HEK293 (cell line): ENCODE data around the gene CD40.

Source experiments
- CTCF ChIA-PET: fragments of 350-600 bp; formaldehyde crosslinking; extraction: SDS; loops from one replicate; lab custom pipeline; 2021; ENCODE audit warnings: antibody characterized with exemption; lab: Yijun Ruan, JAX
- POLR2A ChIA-PET: fragments of 300-600 bp; formaldehyde crosslinking; extraction: SDS; loops from one replicate; lab custom pipeline; 2020; ENCODE audit warnings: antibody characterized with exemption, inconsistent platforms; lab: Yijun Ruan, JAX
- H3K27ac ChIP-seq: fragments of 200-500 bp; sonication (Bioruptor generic); 2 replicates; pipeline ENCODE4 v1.5.1; 2014; ENCODE audit warnings: low read depth, low read length, control low read depth, inconsistent platforms; ENCODE audit errors: extremely low read depth
- H3K36me3 ChIP-seq, 2 experiments: fragments of 200-500 bp in 1 of 2; sonication (Bioruptor generic) in 1 of 2; 1 replicate in 1 of 2; 2 replicates in 1 of 2; pipeline ENCODE4 v1.5.1; 2014 to 2017; ENCODE audit warnings: inconsistent platforms in 2 of 2, low read length in 2 of 2; ENCODE audit not compliant: control insufficient read depth in 2 of 2, insufficient read depth in 1 of 2
- H3K4me1 ChIP-seq: fragments of 200-500 bp; sonication (Bioruptor generic); 2 replicates; pipeline ENCODE4 v1.5.1; 2014; ENCODE audit warnings: mild to moderate bottlenecking, low read length, inconsistent platforms; ENCODE audit not compliant: control insufficient read depth, insufficient read depth
- H3K4me3 ChIP-seq: 2 replicates; pipeline ENCODE4 v1.5.1; 2011; ENCODE audit warnings: low read depth, mild to moderate bottlenecking, control low read depth, low read length, moderate library complexity
- H3K9me3 ChIP-seq: fragments of 200-500 bp; sonication (Bioruptor generic); 2 replicates; pipeline ENCODE4 v1.5.1; 2014; ENCODE audit warnings: low read depth, low read length, inconsistent platforms; ENCODE audit not compliant: control insufficient read depth, insufficient read depth
- BCL11B ChIP-seq: fragments of 450-650 bp; formaldehyde crosslinking; IDR thresholded peaks from 2 replicates; pipeline ENCODE4 v1.5.1; 2016; ENCODE audit warnings: low read depth, missing biosample characterization, missing genetic modification characterization
- KLF8 ChIP-seq: fragments of 450-650 bp; formaldehyde crosslinking; IDR thresholded peaks from 2 replicates; pipeline ENCODE4 v1.5.1; 2016; ENCODE audit warnings: missing biosample characterization, missing genetic modification characterization
- OVOL3 ChIP-seq: fragments of 450-650 bp; formaldehyde crosslinking; IDR thresholded peaks from 2 replicates; pipeline ENCODE4 v1.5.1; 2016; ENCODE audit warnings: missing biosample characterization, missing genetic modification characterization
- SCRT1 ChIP-seq: fragments of 450-650 bp; formaldehyde crosslinking; IDR thresholded peaks from 2 replicates; pipeline ENCODE4 v1.5.1; 2016; ENCODE audit warnings: missing biosample characterization, missing genetic modification characterization, borderline replicate concordance
- SCRT2 ChIP-seq: fragments of 450-650 bp; formaldehyde crosslinking; IDR thresholded peaks from 2 replicates; pipeline ENCODE4 v1.5.1; 2016; ENCODE audit warnings: missing biosample characterization, missing genetic modification characterization
- TCF7L2 ChIP-seq: IDR thresholded peaks from 2 replicates; pipeline ENCODE4 v1.6.1; 2011; ENCODE audit warnings: low read depth, mild to moderate bottlenecking, inconsistent platforms, low read length, moderate library complexity, borderline replicate concordance
- WT1 ChIP-seq: fragments of 450-650 bp; formaldehyde crosslinking; IDR thresholded peaks from 2 replicates; pipeline ENCODE4 v1.5.1; 2016; ENCODE audit warnings: missing biosample characterization, missing genetic modification characterization
- ZBTB26 ChIP-seq: fragments of 450-650 bp; formaldehyde crosslinking; optimal IDR thresholded peaks from 2 replicates; pipeline ENCODE3; 2016; ENCODE audit warnings: missing biosample characterization, mild to moderate bottlenecking, missing genetic modification characterization
- ZNF10 ChIP-seq: fragments of 450-650 bp; formaldehyde crosslinking; IDR thresholded peaks from 2 replicates; pipeline ENCODE4 v1.5.1; 2017; ENCODE audit warnings: missing biosample characterization, missing genetic modification characterization
- ZNF121 ChIP-seq: fragments of 450-650 bp; formaldehyde crosslinking; IDR thresholded peaks from 2 replicates; pipeline ENCODE4 v1.5.1; 2016; ENCODE audit warnings: missing biosample characterization, missing genetic modification characterization
- ZNF133 ChIP-seq: fragments of 450-650 bp; formaldehyde crosslinking; IDR thresholded peaks from 2 replicates; pipeline ENCODE4 v1.5.1; 2016; ENCODE audit warnings: missing biosample characterization, missing genetic modification characterization
- ZNF202 ChIP-seq: fragments of 450-650 bp; formaldehyde crosslinking; IDR thresholded peaks from 2 replicates; pipeline ENCODE4 v1.5.1; 2016; ENCODE audit warnings: missing biosample characterization, missing genetic modification characterization, borderline replicate concordance
- ZNF214 ChIP-seq: fragments of 450-650 bp; formaldehyde crosslinking; IDR thresholded peaks from 2 replicates; pipeline ENCODE4 v1.5.1; 2017; ENCODE audit warnings: missing biosample characterization, mild to moderate bottlenecking, missing genetic modification characterization, borderline replicate concordance
- ZNF23 ChIP-seq: fragments of 450-650 bp; formaldehyde crosslinking; IDR thresholded peaks from 2 replicates; pipeline ENCODE4 v1.5.1; 2016; ENCODE audit warnings: missing biosample characterization, missing genetic modification characterization, borderline replicate concordance
- ZNF266 ChIP-seq: fragments of 450-650 bp; formaldehyde crosslinking; IDR thresholded peaks from 2 replicates; pipeline ENCODE4 v1.5.1; 2016; ENCODE audit warnings: missing biosample characterization, missing genetic modification characterization, low read depth
- ZNF292 ChIP-seq: fragments of 450-650 bp; formaldehyde crosslinking; IDR thresholded peaks from 2 replicates; pipeline ENCODE4 v1.5.1; 2016; ENCODE audit warnings: low read depth, missing biosample characterization, missing genetic modification characterization, borderline replicate concordance
- ZNF302 ChIP-seq: fragments of 450-650 bp; formaldehyde crosslinking; IDR thresholded peaks from 2 replicates; pipeline ENCODE4 v1.5.1; 2016; ENCODE audit warnings: missing biosample characterization, missing genetic modification characterization, low read depth
- ZNF311 ChIP-seq: fragments of 450-650 bp; formaldehyde crosslinking; IDR thresholded peaks from 2 replicates; pipeline ENCODE4 v1.5.1; 2017; ENCODE audit warnings: missing biosample characterization, missing genetic modification characterization, borderline replicate concordance
- ZNF366 ChIP-seq: fragments of 450-650 bp; formaldehyde crosslinking; conservative IDR thresholded peaks from 2 replicates; pipeline ENCODE4 v1.5.1; 2016; ENCODE audit warnings: missing biosample characterization, missing genetic modification characterization
- ZNF501 ChIP-seq: fragments of 450-650 bp; formaldehyde crosslinking; IDR thresholded peaks from 2 replicates; pipeline ENCODE4 v1.5.1; 2016; ENCODE audit warnings: missing biosample characterization, missing genetic modification characterization
- ZNF549 ChIP-seq: fragments of 450-650 bp; IDR thresholded peaks from 2 replicates; pipeline ENCODE4 v1.5.1; 2018; ENCODE audit warnings: missing biosample characterization, missing genetic modification characterization, mild to moderate bottlenecking, inconsistent platforms, moderate library complexity
- ZNF555 ChIP-seq: fragments of 450-650 bp; formaldehyde crosslinking; conservative IDR thresholded peaks from 2 replicates; pipeline ENCODE4 v1.5.1; 2017; ENCODE audit warnings: missing biosample characterization, mild to moderate bottlenecking, missing genetic modification characterization, inconsistent platforms
- ZNF600 ChIP-seq: fragments of 450-650 bp; formaldehyde crosslinking; IDR thresholded peaks from 2 replicates; pipeline ENCODE4 v1.5.1; 2016; ENCODE audit warnings: missing biosample characterization, missing genetic modification characterization
- ZNF701 ChIP-seq: fragments of 450-650 bp; formaldehyde crosslinking; IDR thresholded peaks from 2 replicates; pipeline ENCODE4 v1.5.1; 2016; ENCODE audit warnings: missing biosample characterization, missing genetic modification characterization
- ZNF707 ChIP-seq: fragments of 450-650 bp; formaldehyde crosslinking; IDR thresholded peaks from 2 replicates; pipeline ENCODE4 v1.5.1; 2016; ENCODE audit warnings: missing biosample characterization, missing genetic modification characterization
- TF ChIP-seq, protein P1 (sequence below): fragments of 450-650 bp; formaldehyde crosslinking; IDR thresholded peaks from 2 replicates; pipeline ENCODE4 v1.5.1; 2017; ENCODE audit warnings: missing biosample characterization, missing genetic modification characterization
- TF ChIP-seq, protein P2 (sequence below): fragments of 450-650 bp; formaldehyde crosslinking; IDR thresholded peaks from 2 replicates; pipeline ENCODE4 v1.5.1; 2016; ENCODE audit warnings: missing biosample characterization, missing genetic modification characterization
- TF ChIP-seq, protein P3 (sequence below): fragments of 450-650 bp; formaldehyde crosslinking; IDR thresholded peaks from 2 replicates; pipeline ENCODE4; 2016; ENCODE audit warnings: missing biosample characterization, missing genetic modification characterization
- TF ChIP-seq, protein P4 (sequence below): fragments of 450-650 bp; formaldehyde crosslinking; IDR thresholded peaks from 2 replicates; pipeline ENCODE4 v1.5.1; 2016; ENCODE audit warnings: missing biosample characterization, missing genetic modification characterization

Gene CD40

DNA sequence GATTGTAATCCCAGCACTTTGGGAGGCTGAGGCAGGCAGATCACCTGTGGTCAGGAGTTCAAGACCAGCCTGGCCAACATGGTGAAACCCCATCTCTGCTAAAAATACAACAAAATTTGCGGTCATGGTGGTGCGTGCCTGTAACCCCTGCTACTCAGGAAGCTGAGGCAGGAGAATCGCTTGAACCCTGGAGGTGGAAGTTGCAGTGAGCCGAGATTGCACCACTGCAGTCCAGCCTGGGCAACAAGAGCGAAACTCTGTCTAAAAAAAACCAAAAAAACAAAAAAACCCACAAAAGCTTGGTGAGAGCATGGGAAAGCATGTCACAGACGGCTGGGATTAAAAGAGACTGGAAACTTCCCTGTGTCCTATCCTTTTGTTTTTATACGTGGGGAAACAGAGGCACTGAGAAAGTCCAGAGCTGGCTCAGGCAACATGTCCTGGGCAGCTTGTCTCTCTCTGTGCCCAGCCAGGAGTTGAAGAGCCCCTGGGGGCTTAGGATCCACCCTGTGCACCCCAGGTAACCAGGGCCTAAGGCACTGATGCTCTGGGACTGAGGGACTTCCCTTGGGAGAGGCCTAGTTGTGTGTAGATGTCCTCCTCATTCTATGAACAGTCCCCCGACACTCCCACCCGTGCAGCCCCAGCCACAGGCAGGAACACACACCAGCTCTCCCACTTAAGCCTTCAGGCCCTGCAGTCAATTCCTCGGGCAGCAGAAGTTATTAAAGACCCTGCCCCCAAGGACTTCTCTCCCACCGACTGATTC lies 16.0 kb downstream of the CD40 start:
- ChIA-PET CTCF (interaction anchor here (0.5 to 3.0 kb wide), 9 partner anchors 8 to 215 kb away, joined by 3 to 17 read pairs (median 4); no protein-coding TSS in a partner anchor), POLR2A (no interaction called here)
- Histone ChIP-seq H3K9me3 (no peaks in the 10 kb centered on the region), H3K4me3 (no peak overlapping the region), H3K4me1 (no peaks in the 10 kb centered on the region), H3K27ac (no peak overlapping the region), H3K36me3 (no peaks in the 10 kb centered on the region)
- TF ChIP-seq ZNF302 (no peak), TCF7L2 (no peak), ZNF10 (tag by site-specific recombination) (no peak), ZNF23 (tag by site-specific recombination) (no peak), ZNF366 (tag by site-specific recombination) (no peak), SCRT1 (tag by site-specific recombination) (no peak), ZNF121 (tag by site-specific recombination) (no peak), BCL11B (no peak), KLF8 (tag by site-specific recombination) (no peak), ZNF701 (tag by site-specific recombination) (no peak), ZNF501 (no peak), ZNF214 (tag by site-specific recombination) (no peak), OVOL3 (tag by site-specific recombination) (no peak), ZNF292 (tag by site-specific recombination) (no peak), ZNF549 (tag by site-specific recombination) (no peak)
- TF ChIP-seq, protein P1, sequence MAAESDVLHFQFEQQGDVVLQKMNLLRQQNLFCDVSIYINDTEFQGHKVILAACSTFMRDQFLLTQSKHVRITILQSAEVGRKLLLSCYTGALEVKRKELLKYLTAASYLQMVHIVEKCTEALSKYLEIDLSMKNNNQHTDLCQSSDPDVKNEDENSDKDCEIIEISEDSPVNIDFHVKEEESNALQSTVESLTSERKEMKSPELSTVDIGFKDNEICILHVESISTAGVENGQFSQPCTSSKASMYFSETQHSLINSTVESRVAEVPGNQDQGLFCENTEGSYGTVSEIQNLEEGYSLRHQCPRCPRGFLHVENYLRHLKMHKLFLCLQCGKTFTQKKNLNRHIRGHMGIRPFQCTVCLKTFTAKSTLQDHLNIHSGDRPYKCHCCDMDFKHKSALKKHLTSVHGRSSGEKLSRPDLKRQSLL (tag by site-specific recombination): no peak
- TF ChIP-seq, protein P2, sequence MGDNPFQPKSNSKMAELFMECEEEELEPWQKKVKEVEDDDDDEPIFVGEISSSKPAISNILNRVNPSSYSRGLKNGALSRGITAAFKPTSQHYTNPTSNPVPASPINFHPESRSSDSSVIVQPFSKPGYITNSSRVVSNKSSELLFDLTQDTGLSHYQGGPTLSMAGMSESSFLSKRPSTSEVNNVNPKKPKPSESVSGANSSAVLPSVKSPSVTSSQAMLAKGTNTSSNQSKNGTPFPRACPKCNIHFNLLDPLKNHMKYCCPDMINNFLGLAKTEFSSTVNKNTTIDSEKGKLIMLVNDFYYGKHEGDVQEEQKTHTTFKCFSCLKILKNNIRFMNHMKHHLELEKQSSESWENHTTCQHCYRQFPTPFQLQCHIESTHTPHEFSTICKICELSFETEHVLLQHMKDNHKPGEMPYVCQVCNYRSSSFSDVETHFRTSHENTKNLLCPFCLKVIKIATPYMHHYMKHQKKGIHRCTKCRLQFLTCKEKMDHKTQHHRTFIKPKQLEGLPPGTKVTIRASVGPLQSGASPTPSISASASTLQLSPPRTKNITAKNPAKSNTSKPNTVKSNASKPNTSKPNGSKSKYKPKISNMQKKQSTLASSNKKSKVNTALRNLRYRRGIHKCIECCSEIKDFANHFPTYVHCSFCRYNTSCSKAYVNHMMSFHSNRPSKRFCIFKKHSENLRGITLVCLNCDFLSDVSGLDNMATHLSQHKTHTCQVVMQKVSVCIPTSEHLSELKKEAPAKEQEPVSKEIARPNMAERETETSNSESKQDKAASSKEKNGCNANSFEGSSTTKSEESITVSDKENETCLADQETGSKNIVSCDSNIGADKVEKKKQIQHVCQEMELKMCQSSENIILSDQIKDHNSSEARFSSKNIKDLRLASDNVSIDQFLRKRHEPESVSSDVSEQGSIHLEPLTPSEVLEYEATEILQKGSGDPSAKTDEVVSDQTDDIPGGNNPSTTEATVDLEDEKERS (tag by site-specific recombination): no peak
- TF ChIP-seq, protein P3, sequence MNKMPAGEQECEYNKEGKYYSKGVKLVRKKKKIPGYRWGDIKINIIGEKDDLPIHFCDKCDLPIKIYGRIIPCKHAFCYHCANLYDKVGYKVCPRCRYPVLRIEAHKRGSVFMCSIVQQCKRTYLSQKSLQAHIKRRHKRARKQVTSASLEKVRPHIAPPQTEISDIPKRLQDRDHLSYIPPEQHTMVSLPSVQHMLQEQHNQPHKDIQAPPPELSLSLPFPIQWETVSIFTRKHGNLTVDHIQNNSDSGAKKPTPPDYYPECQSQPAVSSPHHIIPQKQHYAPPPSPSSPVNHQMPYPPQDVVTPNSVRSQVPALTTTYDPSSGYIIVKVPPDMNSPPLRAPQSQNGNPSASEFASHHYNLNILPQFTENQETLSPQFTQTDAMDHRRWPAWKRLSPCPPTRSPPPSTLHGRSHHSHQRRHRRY (tag by site-specific recombination): no peak

- Histone ChIP-seq H3K4me3 (no peak overlapping the region), H3K9me3 (no peaks in the 10 kb centered on the region), H3K27ac (no peak overlapping the region), H3K4me1 (no peaks in the 10 kb centered on the region), H3K36me3 (no peaks in the 10 kb centered on the region)
- CTCF ChIA-PET: interaction anchor here (0.5 to 2.1 kb wide), 7 partner anchors 9 to 214 kb away, joined by 3 to 14 read pairs (median 4); no protein-coding TSS in a partner anchor
- POLR2A ChIA-PET: no interaction called here
- TF ChIP-seq ZNF555 (tag by site-specific recombination) (no peak), ZBTB26 (no peak), ZNF311 (tag by site-specific recombination) (no peak), SCRT2 (tag by site-specific recombination) (no peak), ZNF600 (tag by site-specific recombination) (no peak), ZNF266 (tag by site-specific recombination) (no peak), WT1 (tag by site-specific recombination) (no peak), ZNF133 (tag by site-specific recombination) (no peak), ZNF707 (tag by site-specific recombination) (no peak), ZNF202 (tag by site-specific recombination) (no peak)
- TF ChIP-seq, protein P4, sequence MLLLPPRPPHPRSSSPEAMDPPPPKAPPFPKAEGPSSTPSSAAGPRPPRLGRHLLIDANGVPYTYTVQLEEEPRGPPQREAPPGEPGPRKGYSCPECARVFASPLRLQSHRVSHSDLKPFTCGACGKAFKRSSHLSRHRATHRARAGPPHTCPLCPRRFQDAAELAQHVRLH (tag by site-specific recombination): no peak
These were observed 16.6 kb downstream of the CD40 start for GRCh38 chr20:46134716-46135115.
